ENCODE measurements around the gene DENND1A. TPM values are rescaled to one million over a fixed set of nuclear protein-coding genes. Genes with fewer than 3 reads are reported as not detected.

The DENND1A gene
- total RNA-seq, 4 donors from 2014 or later: 19.2 to 26.9 (median 24.0) TPM

GRCh38 chr9:123611226-123611625 lies 318.7 kb downstream of the DENND1A start:
- TF ChIP-seq EP300 (IDR thresholded peaks at IDR 0.05) (no peak), POLR2AphosphoS5 (IDR thresholded peaks at IDR 0.05) (no peak), POLR2A (IDR thresholded peaks at IDR 0.05; ENCODE audit: low read depth) (no peak)
- TF ChIP-seq, protein P1, sequence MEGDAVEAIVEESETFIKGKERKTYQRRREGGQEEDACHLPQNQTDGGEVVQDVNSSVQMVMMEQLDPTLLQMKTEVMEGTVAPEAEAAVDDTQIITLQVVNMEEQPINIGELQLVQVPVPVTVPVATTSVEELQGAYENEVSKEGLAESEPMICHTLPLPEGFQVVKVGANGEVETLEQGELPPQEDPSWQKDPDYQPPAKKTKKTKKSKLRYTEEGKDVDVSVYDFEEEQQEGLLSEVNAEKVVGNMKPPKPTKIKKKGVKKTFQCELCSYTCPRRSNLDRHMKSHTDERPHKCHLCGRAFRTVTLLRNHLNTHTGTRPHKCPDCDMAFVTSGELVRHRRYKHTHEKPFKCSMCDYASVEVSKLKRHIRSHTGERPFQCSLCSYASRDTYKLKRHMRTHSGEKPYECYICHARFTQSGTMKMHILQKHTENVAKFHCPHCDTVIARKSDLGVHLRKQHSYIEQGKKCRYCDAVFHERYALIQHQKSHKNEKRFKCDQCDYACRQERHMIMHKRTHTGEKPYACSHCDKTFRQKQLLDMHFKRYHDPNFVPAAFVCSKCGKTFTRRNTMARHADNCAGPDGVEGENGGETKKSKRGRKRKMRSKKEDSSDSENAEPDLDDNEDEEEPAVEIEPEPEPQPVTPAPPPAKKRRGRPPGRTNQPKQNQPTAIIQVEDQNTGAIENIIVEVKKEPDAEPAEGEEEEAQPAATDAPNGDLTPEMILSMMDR (IDR thresholded peaks at IDR 0.05): no peak
- H3K9me3 ChIP-seq: no peaks in the 10 kb centered on the region
- no peaks in the 10 kb centered on the region for H3K27me3 ChIP-seq
- intact Hi-C loops (cut with DNase I): no loop called here
- DNase-seq (ENCODE audit: extremely low spot score): peak; percentile 34
- no peak overlapping the region for H3K27ac ChIP-seq (replicated peaks in 1 of 4)
- peaks cover 0 to 13% (median 5%) of the 10 kb centered on the region in 4 donors for H3K36me3 ChIP-seq
- no peak overlapping the region for H3K4me3 ChIP-seq
- 38% methylated on average over 1 of the region's 1 CpG for WGBS
- H3K4me1 ChIP-seq: no peaks in the 10 kb centered on the region

DNA sequence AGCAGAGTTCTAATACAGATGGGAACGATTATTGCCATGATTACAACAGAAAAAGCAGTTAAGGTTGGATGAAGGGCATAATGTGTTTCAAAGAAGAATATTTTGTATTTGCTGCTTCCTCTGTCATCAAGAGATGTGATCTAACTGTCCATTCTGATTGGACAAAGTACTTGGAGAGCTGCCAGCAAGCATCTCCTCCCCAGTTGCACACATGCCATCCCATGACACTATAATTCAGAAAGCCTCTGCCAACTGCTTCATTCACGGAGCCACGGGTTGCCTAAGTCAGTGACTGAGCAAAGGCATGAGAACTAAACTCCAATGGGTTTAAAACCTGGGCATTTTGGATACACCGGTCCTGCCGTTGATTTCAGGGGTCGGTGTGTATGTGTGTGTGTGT lies 320.1 kb downstream of the DENND1A start:
- intact Hi-C loops (cut with DNase I): no loop called here
- TF ChIP-seq, protein P1 (IDR thresholded peaks at IDR 0.05): no peak
- no peak for TF ChIP-seq POLR2AphosphoS5 (IDR thresholded peaks at IDR 0.05)
- no peak for TF ChIP-seq POLR2A (IDR thresholded peaks at IDR 0.05; ENCODE audit: low read depth)
- no peak for TF ChIP-seq EP300 (IDR thresholded peaks at IDR 0.05)
- Histone ChIP-seq H3K27me3 (no peaks in the 10 kb centered on the region), H3K4me3 (no peak overlapping the region), H3K9me3 (no peaks in the 10 kb centered on the region), H3K27ac (replicated peaks in 1 of 4) (no peak overlapping the region), H3K36me3 (peaks cover 0 to 17% (median 7%) of the 10 kb centered on the region in 4 donors), H3K4me1 (no peaks in the 10 kb centered on the region)
- DNase-seq (ENCODE audit: extremely low spot score): peak; percentile 78
- WGBS: 92% methylated on average over 6 of the region's 6 CpGs

DNA sequence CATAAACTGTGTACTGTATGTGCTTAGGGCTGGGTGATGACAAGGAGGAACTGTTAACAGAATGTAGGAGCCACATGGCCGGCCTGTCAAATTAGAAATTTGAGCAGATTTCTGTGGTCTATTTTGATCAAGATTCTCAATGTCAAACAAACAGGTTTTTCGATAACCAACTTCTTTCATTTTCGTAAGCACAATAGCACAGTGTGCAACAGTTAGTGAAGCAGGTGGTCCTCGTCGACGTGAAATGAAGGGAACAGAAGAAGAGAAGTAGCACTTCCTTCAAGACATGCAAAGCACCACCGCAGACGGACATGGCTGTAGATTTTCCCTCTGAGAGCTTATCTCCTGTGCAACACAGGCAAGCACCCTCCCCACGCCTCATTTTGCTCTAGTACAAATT lies 321.8 kb downstream of the DENND1A start:
- DNase-seq (ENCODE audit: extremely low spot score): no peak
- intact Hi-C loops (cut with DNase I): no loop called here
- Histone ChIP-seq H3K4me3 (no peak overlapping the region), H3K27me3 (no peaks in the 10 kb centered on the region), H3K9me3 (no peaks in the 10 kb centered on the region), H3K27ac (replicated peaks in 1 of 4) (no peak overlapping the region), H3K36me3 (peaks cover 0 to 17% (median 6%) of the 10 kb centered on the region in 4 donors), H3K4me1 (no peaks in the 10 kb centered on the region)
- TF ChIP-seq POLR2AphosphoS5 (IDR thresholded peaks at IDR 0.05) (no peak), EP300 (IDR thresholded peaks at IDR 0.05) (no peak), POLR2A (IDR thresholded peaks at IDR 0.05; ENCODE audit: low read depth) (no peak)
- TF ChIP-seq, protein P1 (IDR thresholded peaks at IDR 0.05): no peak
- 88% methylated on average over 9 of the region's 9 CpGs for WGBS

DNA sequence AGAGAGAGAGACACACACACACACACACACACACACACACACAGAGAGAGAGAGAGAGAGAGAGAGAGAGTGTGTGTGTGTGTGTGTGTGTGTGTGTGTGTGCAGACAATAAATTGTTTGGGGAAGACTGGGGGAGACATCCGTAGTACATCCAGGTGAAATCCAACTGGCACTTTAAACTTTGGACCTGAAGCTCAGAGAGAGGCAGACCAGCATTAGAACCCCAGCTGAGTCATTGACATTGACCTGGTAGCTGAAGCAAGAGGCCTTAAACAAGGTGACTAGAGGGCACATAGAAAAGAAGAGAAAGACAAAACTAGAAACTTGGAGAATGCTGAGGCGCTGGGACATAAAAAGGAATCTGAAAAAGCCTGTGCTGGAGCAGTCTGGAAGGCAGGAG lies 322.4 kb downstream of the DENND1A start:
- peaks cover 0 to 17% (median 7%) of the 10 kb centered on the region in 4 donors for H3K36me3 ChIP-seq

DNA sequence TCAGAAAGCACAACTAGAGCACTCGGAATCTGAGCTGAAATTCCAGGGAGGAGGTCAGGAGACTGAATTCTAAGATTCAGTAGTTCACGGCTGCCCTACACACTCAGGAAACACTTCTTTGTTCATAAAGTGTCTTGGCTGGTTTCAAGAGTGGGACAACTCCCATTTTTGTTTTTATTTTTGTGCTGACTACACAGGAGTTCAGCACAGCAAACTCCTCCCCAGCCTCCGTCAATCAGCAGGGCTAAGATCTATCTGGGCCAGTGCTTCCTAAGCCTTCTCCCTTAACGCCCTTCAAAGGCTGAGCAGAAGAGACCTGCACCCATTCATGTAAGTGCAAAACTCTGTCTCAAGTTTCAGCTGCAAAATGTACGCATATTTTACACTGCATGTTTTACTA lies 323.8 kb downstream of the DENND1A start:
- Histone ChIP-seq H3K4me3 (no peak overlapping the region), H3K4me1 (no peaks in the 10 kb centered on the region), H3K27me3 (no peaks in the 10 kb centered on the region), H3K9me3 (no peaks in the 10 kb centered on the region), H3K36me3 (peaks cover 0 to 17% (median 8%) of the 10 kb centered on the region in 4 donors), H3K27ac (replicated peaks in 1 of 4) (no peak overlapping the region)
- intact Hi-C loops (cut with DNase I): no loop called here
- DNase-seq (ENCODE audit: extremely low spot score): no peak
- TF ChIP-seq POLR2AphosphoS5 (IDR thresholded peaks at IDR 0.05) (no peak), POLR2A (IDR thresholded peaks at IDR 0.05; ENCODE audit: low read depth) (no peak), EP300 (IDR thresholded peaks at IDR 0.05) (no peak)
- 93% methylated on average over 5 of the region's 5 CpGs for WGBS

More for the DNA sequence above, 322.4 kb downstream of the DENND1A start:
- H3K27me3 ChIP-seq: no peaks in the 10 kb centered on the region
- no peaks in the 10 kb centered on the region for H3K9me3 ChIP-seq
- DNase-seq (ENCODE audit: extremely low spot score): no peak
- no peaks in the 10 kb centered on the region for H3K4me1 ChIP-seq
- 100% methylated on average over 2 of the region's 2 CpGs for WGBS
- intact Hi-C loops (cut with DNase I): no loop called here
- TF ChIP-seq EP300 (IDR thresholded peaks at IDR 0.05) (no peak), POLR2AphosphoS5 (IDR thresholded peaks at IDR 0.05) (no peak), POLR2A (IDR thresholded peaks at IDR 0.05; ENCODE audit: low read depth) (no peak)
- H3K27ac ChIP-seq (replicated peaks in 1 of 4): no peak overlapping the region
- H3K4me3 ChIP-seq: no peak overlapping the region

DNA sequence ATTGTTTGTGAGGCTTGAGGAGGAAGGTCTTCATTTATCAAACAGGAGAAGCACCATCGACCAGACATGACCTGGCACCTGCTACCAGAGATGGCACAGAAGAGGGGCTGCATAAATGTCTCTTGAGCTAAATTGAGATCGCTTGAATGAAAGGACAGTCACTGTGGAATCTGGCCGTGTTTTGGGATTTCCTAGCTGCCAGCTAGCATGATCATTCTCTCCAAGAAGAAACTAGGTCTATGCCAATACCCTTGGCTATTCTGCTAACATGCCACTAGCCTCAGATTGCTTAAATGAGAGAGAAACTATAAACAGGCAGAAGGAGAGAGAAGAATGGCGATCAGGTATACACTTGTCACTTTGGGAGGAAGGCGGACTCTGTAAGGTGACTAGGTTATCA lies 324.6 kb downstream of the DENND1A start:
- Histone ChIP-seq H3K27me3 (no peaks in the 10 kb centered on the region), H3K4me3 (no peak overlapping the region), H3K27ac (replicated peaks in 1 of 4) (no peak overlapping the region), H3K9me3 (no peaks in the 10 kb centered on the region), H3K36me3 (peaks cover 0 to 17% (median 8%) of the 10 kb centered on the region in 4 donors), H3K4me1 (no peaks in the 10 kb centered on the region)
- 92% methylated on average over 5 of the region's 5 CpGs for WGBS
- intact Hi-C loops (cut with DNase I): no loop called here
- no peak for DNase-seq (ENCODE audit: extremely low spot score)
- TF ChIP-seq POLR2A (IDR thresholded peaks at IDR 0.05; ENCODE audit: low read depth): no peak
- no peak for TF ChIP-seq EP300 (IDR thresholded peaks at IDR 0.05)
- TF ChIP-seq, protein P1 (IDR thresholded peaks at IDR 0.05): no peak
- TF ChIP-seq POLR2AphosphoS5 (IDR thresholded peaks at IDR 0.05): no peak
